ENCODE results near the gene PYGO2. TPM values are rescaled to one million over a fixed set of nuclear protein-coding genes. Genes with fewer than 3 reads are reported as not detected.

The PYGO2 gene
- total and polyA plus RNA-seq, 3 experiments from 2014 or later: 34.2 to 42.6 (median 35.3) TPM

DNA sequence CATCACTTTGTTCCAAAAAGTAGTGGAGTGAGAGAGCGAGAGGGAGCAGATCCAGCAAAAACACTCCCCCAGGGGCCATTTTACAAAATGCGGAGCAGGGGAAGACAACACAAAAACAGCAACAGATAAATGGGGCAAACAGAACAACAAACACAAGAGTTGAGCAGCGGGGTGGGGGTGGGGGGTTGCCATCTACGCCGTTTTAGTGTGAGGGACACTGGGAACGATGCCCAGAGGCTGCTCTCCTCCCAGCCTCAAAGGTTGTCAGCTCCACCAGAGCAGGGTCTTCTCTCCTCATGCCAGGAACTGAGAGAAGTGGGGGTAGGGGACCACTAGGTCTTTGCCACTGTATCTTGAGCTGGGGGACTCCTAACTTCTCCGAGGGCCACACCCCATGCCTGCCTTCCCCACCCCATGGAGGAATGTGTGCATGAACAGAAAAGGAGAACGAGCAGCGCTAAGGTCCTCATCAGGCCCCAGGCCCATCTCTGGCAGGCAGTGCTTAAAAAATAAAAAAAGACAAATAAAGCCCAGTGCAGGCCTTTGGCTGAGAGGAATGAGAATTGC lies 4.4 kb downstream of the PYGO2 start:
- Histone ChIP-seq H3K9me3 (ENCODE audit: low read length) (no peaks in the 10 kb centered on the region), H3K36me3 (ENCODE audit: insufficient read depth, low read length) (peaks cover 4% of the 10 kb centered on the region), H3K4me3 (ENCODE audit: low read length) (no peak overlapping the region), H3K27me3 (ENCODE audit: insufficient read depth, low read length, poor library complexity, severe bottlenecking) (no peaks in the 10 kb centered on the region), H3K4me1 (ENCODE audit: insufficient read depth, low read length) (peaks cover 55% of the 10 kb centered on the region), H3K27ac (ENCODE audit: low read depth, low read length) (peak overlapping the region; percentile 7)
- ChIA-PET POLR2A (no interaction called here), CTCF (interaction anchor here (1.0 kb wide), 1 partner anchor 12 kb away, joined by 3 read pairs; no protein-coding TSS in a partner anchor)
- no peaks in the 10 kb centered on the region for H3K9me3 Mint-ChIP-seq
- peak in 1 of 5 donors; percentile 7 for DNase-seq
- H3K27ac Mint-ChIP-seq: peak overlapping the region in 7 of 8 donors; percentile 83 to 100 (median 100)
- peak overlapping the region in 5 of 7 donors; percentile 29 to 97 (median 58) for H3K4me3 Mint-ChIP-seq
- peaks cover 57 to 83% (median 69%) of the 10 kb centered on the region in 3 donors for H3K4me1 Mint-ChIP-seq
- peaks cover 0 to 69% (median 5%) of the 10 kb centered on the region in 3 donors for H3K36me3 Mint-ChIP-seq
- H3K27me3 Mint-ChIP-seq: peaks cover 0 to 8% of the 10 kb centered on the region in 2 donors

DNA sequence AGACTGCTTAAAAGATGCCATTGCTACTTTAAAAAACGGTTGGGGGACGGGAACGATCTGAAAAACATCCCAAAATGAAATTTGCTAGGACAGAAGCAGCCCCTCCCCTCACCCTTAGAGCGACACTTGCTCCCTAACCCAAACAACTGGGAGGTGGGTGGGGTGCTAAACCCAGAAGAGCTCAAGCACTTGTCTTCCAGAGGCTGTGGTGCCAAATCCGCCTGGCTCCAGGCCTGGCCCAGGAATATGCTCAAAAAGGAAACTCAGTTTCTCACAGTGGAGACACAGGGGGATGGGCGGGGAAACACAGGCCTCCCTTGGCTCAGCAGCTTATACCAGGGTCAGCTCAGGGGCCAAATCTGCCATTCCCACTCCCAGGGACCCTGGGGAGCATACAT lies 5.0 kb downstream of the PYGO2 start:
- CTCF ChIA-PET: interaction anchor here (1.0 to 5.9 kb wide), 8 partner anchors 12 to 217 kb away, joined by 3 to 65 read pairs (median 8); partner anchors contain the start of genes CKS1B, KRTCAP2, SHC1 and TRIM46
- no peaks in the 10 kb centered on the region for H3K9me3 ChIP-seq (ENCODE audit: low read length)
- Mint-ChIP-seq H3K9me3 (no peaks in the 10 kb centered on the region), H3K27me3 (peaks cover 0 to 9% of the 10 kb centered on the region in 2 donors), H3K36me3 (peaks cover 0 to 74% (median 5%) of the 10 kb centered on the region in 3 donors), H3K4me3 (peak overlapping the region; percentile 95 to 99 (median 97)), H3K4me1 (peaks cover 60 to 87% (median 74%) of the 10 kb centered on the region in 3 donors), H3K27ac (peak overlapping the region; percentile 99 to 100 (median 100))
- peaks cover 4% of the 10 kb centered on the region for H3K36me3 ChIP-seq (ENCODE audit: insufficient read depth, low read length)
- H3K27ac ChIP-seq (ENCODE audit: low read depth, low read length): peak overlapping the region; percentile 100
- POLR2A ChIA-PET: interaction anchor here (0.9 to 3.8 kb wide), 4 partner anchors 16 to 61 kb away, joined by 3 to 45 read pairs (median 11); partner anchors contain the start of gene PMVK
- no peaks in the 10 kb centered on the region for H3K27me3 ChIP-seq (ENCODE audit: insufficient read depth, low read length, poor library complexity, severe bottlenecking)
- H3K4me3 ChIP-seq (ENCODE audit: low read length): peak overlapping the region; percentile 85
- peaks cover 60% of the 10 kb centered on the region for H3K4me1 ChIP-seq (ENCODE audit: insufficient read depth, low read length)
- peak in 1 of 5 donors; percentile 42 for DNase-seq

- peak within 1 kb of the TSS; percentile 95 to 99 (median 97) for H3K4me3 Mint-ChIP-seq
- DNase-seq: peak; percentile 67 to 94 (median 89)
- peak within 1 kb of the TSS; percentile 85 for H3K4me3 ChIP-seq (ENCODE audit: low read length)
- no peaks in the 10 kb centered on the region for H3K9me3 Mint-ChIP-seq
- H3K9me3 ChIP-seq (ENCODE audit: low read length): no peaks in the 10 kb centered on the region
- peak within 1 kb of the TSS; percentile 99 to 100 (median 100) for H3K27ac Mint-ChIP-seq
- peaks cover 66% of the 10 kb centered on the region for H3K4me1 ChIP-seq (ENCODE audit: insufficient read depth, low read length)
- peak within 1 kb of the TSS; percentile 100 for H3K27ac ChIP-seq (ENCODE audit: low read depth, low read length)
- H3K27me3 Mint-ChIP-seq: peaks cover 0 to 9% of the 10 kb centered on the region in 2 donors
- CTCF ChIA-PET: interaction anchor here (0.5 to 5.9 kb wide), 18 partner anchors 11 to 533 kb away, joined by 3 to 65 read pairs (median 6); partner anchors contain the start of genes CKS1B, KRTCAP2, PMVK and SHC1
- POLR2A ChIA-PET: interaction anchor here (0.6 to 3.8 kb wide), 13 partner anchors 16 to 620 kb away, joined by 3 to 45 read pairs (median 7); partner anchors contain the start of genes FLAD1, KRTCAP2 and PMVK
- no peaks in the 10 kb centered on the region for H3K27me3 ChIP-seq (ENCODE audit: insufficient read depth, low read length, poor library complexity, severe bottlenecking)
- peaks cover 0 to 77% (median 5%) of the 10 kb centered on the region in 3 donors for H3K36me3 Mint-ChIP-seq
- peaks cover 9% of the 10 kb centered on the region for H3K36me3 ChIP-seq (ENCODE audit: insufficient read depth, low read length)
- peaks cover 63 to 90% (median 77%) of the 10 kb centered on the region in 3 donors for H3K4me1 Mint-ChIP-seq
Measured at GRCh38 chr1:154955718-154956543, 5.7 kb downstream of the PYGO2 start, which contains the start of gene PBXIP1. TSS of gene PBXIP1 (minus strand) at chr1:154956099. CDS start at chr1:154953721, 2,378 bp downstream.

- Mint-ChIP-seq H3K4me1 (peaks cover 62 to 90% (median 77%) of the 10 kb centered on the region in 3 donors), H3K9me3 (no peaks in the 10 kb centered on the region), H3K36me3 (peaks cover 0 to 78% (median 9%) of the 10 kb centered on the region in 3 donors), H3K27ac (peak overlapping the region; percentile 99 to 100 (median 100)), H3K27me3 (peaks cover 0 to 9% of the 10 kb centered on the region in 2 donors), H3K4me3 (peak overlapping the region; percentile 95 to 99 (median 97))
- Histone ChIP-seq H3K27ac (ENCODE audit: low read depth, low read length) (peak overlapping the region; percentile 100), H3K36me3 (ENCODE audit: insufficient read depth, low read length) (peaks cover 16% of the 10 kb centered on the region), H3K27me3 (ENCODE audit: insufficient read depth, low read length, poor library complexity, severe bottlenecking) (no peaks in the 10 kb centered on the region), H3K4me3 (ENCODE audit: low read length) (peak overlapping the region; percentile 85), H3K9me3 (ENCODE audit: low read length) (no peaks in the 10 kb centered on the region), H3K4me1 (ENCODE audit: insufficient read depth, low read length) (peaks cover 66% of the 10 kb centered on the region)
- DNase-seq: peak; percentile 84 to 99 (median 96)
- POLR2A ChIA-PET: interaction anchor here (0.6 to 3.8 kb wide), 15 partner anchors 15 to 619 kb away, joined by 3 to 45 read pairs (median 7); partner anchors contain the start of genes FLAD1, KRTCAP2 and PMVK
- CTCF ChIA-PET: interaction anchor here (0.5 to 5.9 kb wide), 17 partner anchors 12 to 534 kb away, joined by 3 to 65 read pairs (median 6); partner anchors contain the start of genes CKS1B, KRTCAP2, PMVK and SHC1
Measured at GRCh38 chr1:154955039-154955717, 6.4 kb downstream of the PYGO2 start.

DNA sequence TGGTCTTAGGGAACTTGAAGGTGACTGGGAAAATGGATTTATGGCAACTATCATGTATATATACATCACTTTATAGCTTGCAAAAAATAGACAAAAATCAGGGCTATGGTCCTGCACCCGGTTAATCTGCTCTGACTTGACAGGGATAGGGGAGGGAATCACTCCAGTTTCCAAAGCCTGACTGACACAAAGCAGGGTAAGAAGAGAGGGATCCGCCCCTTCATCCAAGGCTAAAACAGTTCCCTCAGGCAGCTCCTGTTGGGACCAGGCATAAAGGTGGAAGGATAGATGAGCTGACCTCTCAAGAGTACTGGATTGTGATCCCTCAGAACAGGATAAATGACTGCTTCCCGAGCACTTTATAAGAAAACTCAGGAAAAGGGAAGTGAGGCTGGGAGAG lies 7.0 kb downstream of the PYGO2 start:
- peak overlapping the region; percentile 95 to 99 (median 97) for H3K4me3 Mint-ChIP-seq
- Histone ChIP-seq H3K4me1 (ENCODE audit: insufficient read depth, low read length) (peaks cover 66% of the 10 kb centered on the region), H3K27me3 (ENCODE audit: insufficient read depth, low read length, poor library complexity, severe bottlenecking) (no peaks in the 10 kb centered on the region), H3K9me3 (ENCODE audit: low read length) (no peaks in the 10 kb centered on the region), H3K36me3 (ENCODE audit: insufficient read depth, low read length) (peaks cover 17% of the 10 kb centered on the region), H3K27ac (ENCODE audit: low read depth, low read length) (peak overlapping the region; percentile 100), H3K4me3 (ENCODE audit: low read length) (peak overlapping the region; percentile 85)
- peaks cover 0 to 9% of the 10 kb centered on the region in 2 donors for H3K27me3 Mint-ChIP-seq
- CTCF ChIA-PET: interaction anchor here (1.1 to 5.9 kb wide), 9 partner anchors 12 to 107 kb away, joined by 3 to 65 read pairs (median 8); partner anchors contain the start of genes CKS1B and PMVK
- POLR2A ChIA-PET: interaction anchor here (0.6 to 3.8 kb wide), 8 partner anchors 14 to 240 kb away, joined by 3 to 45 read pairs (median 10); partner anchors contain the start of genes FLAD1 and PMVK
- no peak for DNase-seq
- peak overlapping the region; percentile 99 to 100 (median 100) for H3K27ac Mint-ChIP-seq
- H3K9me3 Mint-ChIP-seq: no peaks in the 10 kb centered on the region
- peaks cover 59 to 86% (median 76%) of the 10 kb centered on the region in 3 donors for H3K4me1 Mint-ChIP-seq
- H3K36me3 Mint-ChIP-seq: peaks cover 0 to 78% (median 9%) of the 10 kb centered on the region in 3 donors

- ChIA-PET POLR2A (interaction anchor here (3.6 to 3.8 kb wide), 2 partner anchors 13 to 16 kb away, joined by 15 to 45 read pairs; partner anchors contain the start of gene PMVK), CTCF (interaction anchor here (1.5 to 5.9 kb wide), 4 partner anchors 8 to 64 kb away, joined by 4 to 65 read pairs (median 12); partner anchors contain the start of genes PMVK and PYGO2)
- DNase-seq: no peak
- Histone ChIP-seq H3K27ac (ENCODE audit: low read depth, low read length) (peak overlapping the region; percentile 100), H3K4me3 (ENCODE audit: low read length) (peak overlapping the region; percentile 85), H3K9me3 (ENCODE audit: low read length) (no peaks in the 10 kb centered on the region), H3K4me1 (ENCODE audit: insufficient read depth, low read length) (peaks cover 68% of the 10 kb centered on the region), H3K27me3 (ENCODE audit: insufficient read depth, low read length, poor library complexity, severe bottlenecking) (no peaks in the 10 kb centered on the region), H3K36me3 (ENCODE audit: insufficient read depth, low read length) (peaks cover 20% of the 10 kb centered on the region)
- Mint-ChIP-seq H3K4me3 (peak overlapping the region; percentile 95 to 99 (median 97)), H3K27ac (peak overlapping the region; percentile 99 to 100 (median 100)), H3K9me3 (no peaks in the 10 kb centered on the region), H3K27me3 (peaks cover 0 to 10% of the 10 kb centered on the region in 2 donors), H3K36me3 (peaks cover 3 to 80% (median 11%) of the 10 kb centered on the region in 3 donors), H3K4me1 (peaks cover 63 to 88% (median 86%) of the 10 kb centered on the region in 3 donors)
Measured at GRCh38 chr1:154953611-154954038, 8.0 kb downstream of the PYGO2 start.

Data from CD8-positive, alpha-beta memory T cell (primary cell).